Ecto neural progenitor cell (in vitro differentiated cells): Measurements from ENCODE around the gene BCLAF3.

Source experiments
- DNase-seq: peaks from one replicate; pipeline ENCODE4 v3.0.0-alpha.2; 2018; ENCODE audit warnings: low spot score

The BCLAF3 gene

GRCh38 chrX:19990556-19991349, at the start of gene BCLAF3:
Gene BCLAF3 (minus strand): TSS chrX:19991061. CDS start chrX:19970264, 20,797 bp downstream.
- DNase-seq, result peak; percentile 91

- no peak for DNase-seq
These were observed 48.1 kb upstream of the BCLAF3 start for GRCh38 chrX:20038966-20039365.

GRCh38 chrX:20037186-20037585, 46.3 kb upstream of the BCLAF3 start:
- DNase-seq, result no peak

GRCh38 chrX:20032201-20032600, 41.3 kb upstream of the BCLAF3 start:
- DNase-seq, result no peak

- no peak for DNase-seq
These were observed 38.9 kb upstream of the BCLAF3 start for GRCh38 chrX:20029728-20030127.

GRCh38 chrX:20028588-20028987, 37.7 kb upstream of the BCLAF3 start:
- DNase-seq, result no peak

- no peak for DNase-seq
These were observed 35.4 kb upstream of the BCLAF3 start for GRCh38 chrX:20026278-20026677.

- no peak for DNase-seq
These were observed 29.0 kb upstream of the BCLAF3 start for GRCh38 chrX:20019672-20020365.

- DNase-seq, result no peak
These were observed 25.7 kb upstream of the BCLAF3 start for GRCh38 chrX:20016616-20016945.

GRCh38 chrX:20015945-20016615, 25.2 kb upstream of the BCLAF3 start:
- DNase-seq, result no peak

- DNase-seq, result no peak
These were observed 24.6 kb upstream of the BCLAF3 start for GRCh38 chrX:20015422-20015821.

- no peak for DNase-seq
These were observed 20.7 kb upstream of the BCLAF3 start for GRCh38 chrX:20011608-20012007.

- DNase-seq, result no peak
These were observed 17.2 kb upstream of the BCLAF3 start for GRCh38 chrX:20007962-20008622.

GRCh38 chrX:20005883-20006282, 15.0 kb upstream of the BCLAF3 start:
- no peak for DNase-seq

GRCh38 chrX:20001588-20001987, 10.7 kb upstream of the BCLAF3 start:
- DNase-seq, result no peak

GRCh38 chrX:19991350-19991718, 473 bp upstream of the BCLAF3 start:
- DNase-seq, result no peak

- DNase-seq, result no peak
These were observed 708 bp downstream of the BCLAF3 start for GRCh38 chrX:19990151-19990555.

GRCh38 chrX:19987856-19988255, 3.0 kb downstream of the BCLAF3 start:
- no peak for DNase-seq

GRCh38 chrX:19986531-19986930, 4.3 kb downstream of the BCLAF3 start:
- DNase-seq, result no peak

GRCh38 chrX:19981947-19982346, 8.9 kb downstream of the BCLAF3 start:
- no peak for DNase-seq

- DNase-seq, result no peak
These were observed 15.0 kb downstream of the BCLAF3 start for GRCh38 chrX:19975845-19976244.

- DNase-seq, result no peak
These were observed 17.9 kb downstream of the BCLAF3 start for GRCh38 chrX:19972984-19973383.

- DNase-seq, result no peak
These were observed 22.6 kb downstream of the BCLAF3 start for GRCh38 chrX:19968276-19968675.
